Uterus (tissue), 2 donors: ENCODE measurements around the gene CDC20.

Experiments used
- POLR2A ChIP-seq, 2 donors: fragments of 450-650 bp; IDR thresholded peaks; one replicate each; pipeline ENCODE4 v1.6.1; 2016; ENCODE audit warnings: antibody characterized with exemption in 2 of 2, mild to moderate bottlenecking in 1 of 2, moderate library complexity in 1 of 2
- TF ChIP-seq, protein P1 (sequence below), 4 experiments: fragments of 200-600 bp in 2 of 4; fragments of 450-650 bp in 2 of 4; sonication (generic) in 2 of 4; IDR thresholded peaks; one replicate each; pipeline ENCODE4 v1.5.1; 2016 to 2019; ENCODE audit warnings: antibody characterized with exemption in 4 of 4, mild to moderate bottlenecking in 2 of 4, moderate library complexity in 1 of 4

DNA sequence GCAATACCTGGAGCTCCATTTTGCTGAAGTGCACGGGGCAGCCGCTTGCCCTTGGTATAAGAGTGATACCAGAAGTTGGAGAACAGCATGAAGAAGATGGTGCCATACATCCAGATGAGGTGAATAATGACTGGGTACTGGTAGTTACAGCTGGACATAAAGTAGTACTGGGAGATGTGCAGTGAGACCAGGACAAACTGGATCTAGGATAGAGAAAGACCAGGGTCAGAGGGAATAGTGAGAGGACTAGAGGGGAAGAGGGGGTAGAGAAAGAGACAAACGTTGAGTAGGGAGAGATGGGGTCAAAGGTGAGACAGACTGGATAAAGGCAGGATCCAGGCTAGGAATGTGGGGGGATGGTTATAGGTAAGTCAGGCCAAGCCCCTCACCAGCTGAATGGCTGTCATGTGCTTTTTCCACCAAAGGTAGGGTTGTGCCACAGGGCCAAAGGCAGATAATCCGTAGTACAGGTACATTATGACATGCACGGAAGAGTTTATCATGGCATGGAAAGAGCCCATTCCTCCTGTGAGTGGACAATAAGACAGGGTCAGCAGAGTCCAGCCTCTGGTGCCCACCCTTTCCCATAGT, 5.2 kb downstream of the CDC20 start:
- TF ChIP-seq, protein P1, sequence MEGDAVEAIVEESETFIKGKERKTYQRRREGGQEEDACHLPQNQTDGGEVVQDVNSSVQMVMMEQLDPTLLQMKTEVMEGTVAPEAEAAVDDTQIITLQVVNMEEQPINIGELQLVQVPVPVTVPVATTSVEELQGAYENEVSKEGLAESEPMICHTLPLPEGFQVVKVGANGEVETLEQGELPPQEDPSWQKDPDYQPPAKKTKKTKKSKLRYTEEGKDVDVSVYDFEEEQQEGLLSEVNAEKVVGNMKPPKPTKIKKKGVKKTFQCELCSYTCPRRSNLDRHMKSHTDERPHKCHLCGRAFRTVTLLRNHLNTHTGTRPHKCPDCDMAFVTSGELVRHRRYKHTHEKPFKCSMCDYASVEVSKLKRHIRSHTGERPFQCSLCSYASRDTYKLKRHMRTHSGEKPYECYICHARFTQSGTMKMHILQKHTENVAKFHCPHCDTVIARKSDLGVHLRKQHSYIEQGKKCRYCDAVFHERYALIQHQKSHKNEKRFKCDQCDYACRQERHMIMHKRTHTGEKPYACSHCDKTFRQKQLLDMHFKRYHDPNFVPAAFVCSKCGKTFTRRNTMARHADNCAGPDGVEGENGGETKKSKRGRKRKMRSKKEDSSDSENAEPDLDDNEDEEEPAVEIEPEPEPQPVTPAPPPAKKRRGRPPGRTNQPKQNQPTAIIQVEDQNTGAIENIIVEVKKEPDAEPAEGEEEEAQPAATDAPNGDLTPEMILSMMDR (IDR thresholded peaks at IDR 0.05): no peak
- no peak for TF ChIP-seq POLR2A (IDR thresholded peaks at IDR 0.05)
